Epithelial cell of proximal tubule (primary cell): Measurements from ENCODE around the gene FAM3D. TPM values are rescaled to one million over a fixed set of nuclear protein-coding genes. Genes with fewer than 3 reads are reported as not detected.

Experiments
- DNase-seq: peaks from one replicate; pipeline ENCODE4 v3.0.0-alpha.2; 2011; ENCODE audit warnings: low read depth
- H3K4me3 ChIP-seq: 2 replicates; pipeline ENCODE4 v1.5.1; 2011; ENCODE audit warnings: low read depth, mild to moderate bottlenecking, low read length
- total RNA-seq: library from RNA; depleted of rRNA; stranded (reverse); fragments of >200 nt; gene quantifications from 2 replicates; pipeline ENCODE4 v1.2.3, GENCODE V29; 2015
- TF ChIP-seq, protein P1 (sequence below): conservative IDR thresholded peaks from 2 replicates; pipeline ENCODE4 v1.5.1; 2012; ENCODE audit warnings: low read depth, mild to moderate bottlenecking, low read length

The FAM3D gene
- total RNA-seq, 1 donor from 2014 or later, result not detected

DNA sequence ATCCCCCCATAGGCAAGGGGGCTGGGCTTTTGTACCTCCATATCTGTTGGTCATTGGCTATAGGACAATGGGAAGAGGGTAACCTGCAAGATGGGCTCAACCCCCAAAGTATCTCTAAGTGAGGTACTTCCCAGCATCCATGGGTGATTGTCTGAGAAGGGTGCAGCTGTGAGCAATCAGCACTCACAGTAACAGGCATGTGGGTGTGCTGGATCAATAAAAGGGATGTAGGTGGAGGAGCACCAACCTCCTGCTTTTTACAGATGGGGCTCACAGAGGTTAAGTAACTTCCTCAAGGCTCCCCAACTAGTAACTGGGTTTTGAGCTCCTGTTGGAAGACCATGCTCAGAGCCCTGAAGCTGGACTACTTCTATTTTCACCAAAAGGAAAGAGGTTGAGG is 63.0 kb downstream of the FAM3D start:
- DNase-seq, result no peak
- TF ChIP-seq, protein P1, sequence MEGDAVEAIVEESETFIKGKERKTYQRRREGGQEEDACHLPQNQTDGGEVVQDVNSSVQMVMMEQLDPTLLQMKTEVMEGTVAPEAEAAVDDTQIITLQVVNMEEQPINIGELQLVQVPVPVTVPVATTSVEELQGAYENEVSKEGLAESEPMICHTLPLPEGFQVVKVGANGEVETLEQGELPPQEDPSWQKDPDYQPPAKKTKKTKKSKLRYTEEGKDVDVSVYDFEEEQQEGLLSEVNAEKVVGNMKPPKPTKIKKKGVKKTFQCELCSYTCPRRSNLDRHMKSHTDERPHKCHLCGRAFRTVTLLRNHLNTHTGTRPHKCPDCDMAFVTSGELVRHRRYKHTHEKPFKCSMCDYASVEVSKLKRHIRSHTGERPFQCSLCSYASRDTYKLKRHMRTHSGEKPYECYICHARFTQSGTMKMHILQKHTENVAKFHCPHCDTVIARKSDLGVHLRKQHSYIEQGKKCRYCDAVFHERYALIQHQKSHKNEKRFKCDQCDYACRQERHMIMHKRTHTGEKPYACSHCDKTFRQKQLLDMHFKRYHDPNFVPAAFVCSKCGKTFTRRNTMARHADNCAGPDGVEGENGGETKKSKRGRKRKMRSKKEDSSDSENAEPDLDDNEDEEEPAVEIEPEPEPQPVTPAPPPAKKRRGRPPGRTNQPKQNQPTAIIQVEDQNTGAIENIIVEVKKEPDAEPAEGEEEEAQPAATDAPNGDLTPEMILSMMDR, result no peak
- H3K4me3 ChIP-seq, result no peak overlapping the region

DNA sequence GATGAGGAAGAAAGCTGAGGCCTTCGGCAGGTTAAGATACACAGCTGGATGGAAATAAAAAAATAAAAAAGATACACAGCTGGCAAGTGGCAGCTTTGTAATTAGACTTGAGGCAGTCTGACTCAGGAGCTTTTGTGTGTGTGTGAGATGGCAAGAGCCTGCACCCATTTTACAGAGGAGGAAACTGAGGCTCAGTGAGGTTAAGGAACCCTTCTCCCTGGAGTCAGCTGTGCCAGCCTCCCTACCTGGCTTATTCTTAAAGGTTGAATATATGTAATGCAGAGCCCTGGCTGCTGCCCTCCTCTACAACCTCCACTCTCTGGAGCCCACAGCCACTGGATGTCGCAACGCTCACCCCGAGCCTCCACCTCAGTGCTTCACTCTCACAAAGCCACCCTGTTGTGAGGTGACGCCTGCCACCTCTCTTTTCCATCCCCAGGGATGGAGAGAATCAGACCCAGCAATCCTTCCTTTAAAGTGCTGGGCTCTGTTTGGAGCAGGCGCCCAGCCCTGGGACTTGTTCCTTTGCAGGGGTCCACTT is 68.7 kb downstream of the FAM3D start:
- TF ChIP-seq, protein P1, result no peak
- no peak overlapping the region for H3K4me3 ChIP-seq
- no peak for DNase-seq

DNA sequence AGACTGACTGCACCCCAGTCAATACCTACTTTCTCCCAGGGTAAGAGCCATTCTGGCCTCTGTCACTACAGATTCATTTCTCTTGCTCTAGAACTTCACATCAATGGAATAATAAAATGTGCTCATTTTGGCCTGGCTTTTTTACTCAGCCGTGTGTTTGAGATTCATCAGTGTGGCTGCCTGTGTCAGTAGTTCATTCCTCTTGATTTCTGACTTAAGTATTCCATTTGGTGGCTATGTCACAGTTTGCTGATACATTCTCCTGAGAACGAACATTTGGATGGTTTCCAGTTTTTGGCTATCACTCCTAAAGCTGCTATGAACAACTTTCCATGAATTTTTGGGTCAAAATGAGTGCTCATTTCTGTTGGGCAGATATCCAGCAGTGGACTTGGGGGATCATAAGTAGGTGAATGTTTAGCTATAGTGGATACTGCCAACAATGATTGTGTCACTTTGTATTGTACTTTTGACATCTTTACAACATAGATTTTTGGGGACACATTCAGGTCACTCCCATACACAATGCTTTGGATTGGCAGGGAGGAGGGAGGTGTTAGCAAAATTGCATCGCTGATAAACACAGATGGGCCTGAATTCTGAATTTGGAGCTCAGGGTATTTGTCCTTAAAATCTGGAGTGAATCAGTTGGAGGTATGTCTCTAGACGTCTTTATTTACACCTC is 69.6 kb downstream of the FAM3D start:
- no peak for DNase-seq
- TF ChIP-seq, protein P1, result no peak
- no peak overlapping the region for H3K4me3 ChIP-seq

DNA sequence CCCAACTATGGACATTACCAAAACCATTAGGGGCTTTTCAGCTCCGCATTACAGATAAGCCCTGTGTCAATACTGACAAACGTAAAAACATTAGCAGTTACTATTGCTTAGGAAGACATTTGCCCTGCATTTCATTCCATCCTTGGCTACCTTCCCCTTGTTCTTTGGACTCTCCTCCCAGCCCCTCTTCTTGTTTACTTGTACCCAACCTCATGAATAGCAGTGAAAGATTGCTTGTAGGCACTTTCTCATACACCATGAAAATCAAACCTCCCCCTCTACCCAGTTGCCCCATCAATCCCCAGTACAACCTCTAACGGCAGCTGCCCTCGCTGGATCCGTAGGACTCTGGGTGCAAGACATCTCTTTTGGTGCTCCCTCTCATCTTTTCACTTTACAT is 72.5 kb downstream of the FAM3D start:
- no peak overlapping the region for H3K4me3 ChIP-seq
- DNase-seq, result no peak
- TF ChIP-seq, protein P1, result no peak

DNA sequence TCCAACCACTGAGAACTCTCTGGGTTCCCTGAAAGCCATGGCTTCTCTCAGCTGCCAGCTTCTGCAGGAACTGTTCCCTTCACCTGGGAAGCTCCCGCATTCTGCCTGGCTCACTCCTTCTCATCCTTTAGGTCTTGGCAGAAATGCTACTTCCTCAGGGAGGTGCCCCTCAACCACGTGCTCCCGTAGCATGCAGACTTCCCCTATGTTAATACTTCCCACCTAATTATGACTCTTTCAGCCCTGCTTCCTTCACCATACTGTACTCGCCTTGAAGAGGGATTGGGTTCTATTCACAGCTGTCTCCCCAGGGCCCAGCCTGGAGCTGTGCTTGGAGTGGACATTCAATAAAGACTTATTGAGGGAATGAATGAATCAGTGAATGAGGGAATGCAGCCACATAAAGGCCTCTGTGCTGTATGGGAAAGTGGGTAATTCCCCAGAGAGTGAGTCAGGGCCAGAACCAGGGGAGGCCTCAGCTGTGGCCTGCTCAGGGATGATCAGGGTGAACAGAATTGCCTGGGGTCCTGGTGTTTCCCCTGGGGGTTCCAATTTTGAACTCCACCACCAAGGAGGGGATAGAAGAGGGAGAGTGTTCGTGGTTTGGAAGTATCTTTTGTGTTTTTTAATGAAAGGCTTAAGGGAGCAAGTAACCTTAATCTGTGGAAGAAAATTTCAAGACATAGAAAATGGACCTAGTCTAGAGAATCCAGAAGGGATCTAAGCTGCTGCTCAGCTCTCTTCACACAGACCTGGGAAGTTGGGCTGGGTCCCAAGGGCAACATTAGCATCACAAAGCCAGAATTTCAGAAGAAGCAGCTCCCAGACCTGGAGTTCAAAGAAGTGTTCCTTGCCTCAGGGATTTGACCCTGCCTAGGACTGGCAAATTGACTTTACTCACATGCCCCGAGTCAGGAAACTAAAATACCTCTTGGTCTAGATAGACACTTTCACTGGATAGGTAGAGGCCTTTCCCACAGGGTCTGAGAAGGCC is 74.8 kb downstream of the FAM3D start:
- DNase-seq, result no peak
- no peak overlapping the region for H3K4me3 ChIP-seq
- TF ChIP-seq, protein P1, result no peak

DNA sequence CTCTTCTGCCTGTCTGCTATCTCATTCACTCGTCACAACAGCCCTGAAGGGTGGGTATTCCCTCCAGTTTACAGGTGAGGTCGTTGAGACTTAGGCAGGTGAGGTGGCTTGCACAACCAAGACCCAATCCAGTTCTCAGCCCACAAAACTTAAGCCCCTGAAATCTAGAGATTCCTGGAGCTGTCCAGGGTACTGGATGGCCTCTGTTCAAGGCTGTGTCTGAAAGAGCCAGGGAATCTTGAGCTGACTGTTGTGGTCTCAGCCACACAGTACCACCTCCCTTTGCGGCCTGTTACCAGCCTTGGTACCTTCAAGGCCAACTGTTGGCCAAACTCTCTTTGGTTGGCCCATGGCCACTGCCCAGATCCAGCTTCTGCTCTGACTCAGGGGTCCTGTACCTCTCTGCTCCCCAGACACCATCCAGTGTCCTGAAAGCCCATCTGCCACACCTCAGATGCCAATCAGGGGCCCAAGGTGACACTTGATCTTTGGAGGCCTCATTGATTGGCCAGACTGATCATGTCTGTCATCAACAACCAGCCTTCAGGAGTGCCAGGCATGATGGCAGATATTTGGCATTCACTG is 78.5 kb downstream of the FAM3D start:
- DNase-seq, result no peak
- no peak overlapping the region for H3K4me3 ChIP-seq
- TF ChIP-seq, protein P1, result no peak
